Hematopoietic multipotent progenitor cell treated with erythropoietin and hydrocortisone succinate and interleukin-3 and kit ligand, for 17 days (in vitro differentiated cells): ENCODE results near the gene SURF1.
"Not testable (repeated sequence)": the region's sequence is repeated elsewhere in the genome, so short reads cannot be mapped to it uniquely, and the experiment has no call there.

Experiments
- DNase-seq: peaks from one replicate; pipeline ENCODE4 v3.0.0-alpha.2; 2015; ENCODE audit warnings: low spot score

The SURF1 gene

GRCh38 chr9:133383438-133383837 lies 27.2 kb upstream of the SURF1 start:
- DNase-seq, result no peak

GRCh38 chr9:133382507-133383141 lies 26.3 kb upstream of the SURF1 start:
- DNase-seq, result no peak

GRCh38 chr9:133380734-133381133 lies 24.4 kb upstream of the SURF1 start:
- no peak for DNase-seq

- no peak for DNase-seq
These were observed 23.1 kb upstream of the SURF1 start for GRCh38 chr9:133379153-133380086.

GRCh38 chr9:133378408-133378962 lies 22.2 kb upstream of the SURF1 start:
- DNase-seq, result no peak

- no peak for DNase-seq
These were observed 21.5 kb upstream of the SURF1 start for GRCh38 chr9:133377721-133378216.

GRCh38 chr9:133377280-133377679 lies 21.0 kb upstream of the SURF1 start:
- not testable (repeated sequence) for DNase-seq

- peak; percentile 94 for DNase-seq
These were observed 19.7 kb upstream of the SURF1 start, which contains the start of the genes STKLD1 and SURF4 for GRCh38 chr9:133375724-133376654. Gene STKLD1, plus strand, starts transcription at chr9:133376366. Its CDS starts 108 bp downstream, at chr9:133376474. Gene SURF4, minus strand, starts transcription at chr9:133376060. Its CDS starts 91 bp downstream, at chr9:133375969.

GRCh38 chr9:133375116-133375723 lies 18.9 kb upstream of the SURF1 start:
- peak; percentile 51 for DNase-seq

GRCh38 chr9:133374612-133375115 lies 18.4 kb upstream of the SURF1 start:
- DNase-seq, result peak; percentile 50

- DNase-seq, result no peak
These were observed 15.9 kb upstream of the SURF1 start for GRCh38 chr9:133372144-133372543.

GRCh38 chr9:133371261-133371711 lies 15.0 kb upstream of the SURF1 start:
- DNase-seq, result no peak

- DNase-seq, result no peak
These were observed 14.4 kb upstream of the SURF1 start for GRCh38 chr9:133370685-133371084.

- DNase-seq, result no peak
These were observed 13.6 kb upstream of the SURF1 start for GRCh38 chr9:133369933-133370332.

GRCh38 chr9:133369422-133369821 lies 13.1 kb upstream of the SURF1 start:
- DNase-seq, result no peak

- no peak for DNase-seq
These were observed 12.1 kb upstream of the SURF1 start for GRCh38 chr9:133368249-133368881.

GRCh38 chr9:133367778-133368177 lies 11.5 kb upstream of the SURF1 start:
- no peak for DNase-seq

- DNase-seq, result no peak
These were observed 10.9 kb upstream of the SURF1 start for GRCh38 chr9:133367221-133367620.

GRCh38 chr9:133366435-133366834 lies 10.1 kb upstream of the SURF1 start:
- no peak for DNase-seq

GRCh38 chr9:133362359-133363044 lies 6.2 kb upstream of the SURF1 start:
- peak; percentile 78 for DNase-seq
